Body of pancreas (tissue), 4 donors: ENCODE data around the gene SPX. TPM values are rescaled to one million over a fixed set of nuclear protein-coding genes. Genes with fewer than 3 reads are reported as not detected.

ENCODE experiments used
- ATAC-seq: fragments of 150-250 bp; one replicate; pipeline ENCODE4 v1.9.1; 2016
- DNase-seq, 4 donors: peaks; one replicate each; pipeline ENCODE4 v3.0.0-alpha.2; 2019
- H3K27ac ChIP-seq, 4 donors: fragments of 200-600 bp; sonication (generic); 1 replicate in 3 of 4; 2 replicates in 1 of 4; pipeline versions ENCODE4 v1.5.1 to v1.6.1; 2016 to 2019; ENCODE audit warnings: mild to moderate bottlenecking in 1 of 4, mixed read lengths in 1 of 4, moderate library complexity in 1 of 4
- H3K27me3 ChIP-seq, 2 donors: fragments of 200-600 bp; sonication (generic); one replicate each; pipeline ENCODE4 v1.6.0; 2016; ENCODE audit warnings: mild to moderate bottlenecking in 1 of 2
- H3K36me3 ChIP-seq, 2 donors: fragments of 200-600 bp; sonication (generic); replicated peaks in 1 of 2; 2 replicates each; pipeline ENCODE4 v1.5.1; 2016; ENCODE audit warnings: low read depth in 2 of 2; ENCODE audit not compliant: insufficient read depth in 1 of 2
- H3K4me1 ChIP-seq: fragments of 200-600 bp; sonication (generic); one replicate; pipeline ENCODE4 v1.6.0; 2016
- H3K4me3 ChIP-seq, 2 donors: fragments of 200-600 bp; sonication (generic); 1 replicate in 1 of 2; 2 replicates in 1 of 2; pipeline ENCODE4 v1.5.1; 2016 to 2019
- H3K9me3 ChIP-seq, 3 donors: fragments of 200-600 bp; sonication (generic); 1 replicate in 2 of 3; 2 replicates in 1 of 3; pipeline ENCODE4 v1.5.1; 2016
- CTCF ChIP-seq, 7 experiments: fragments of 450-650 bp in 4 of 7; fragments of 200-600 bp in 3 of 7; sonication (generic) in 3 of 7; IDR thresholded peaks; one replicate each; pipeline ENCODE4 v1.5.1; 2016 to 2019; ENCODE audit warnings: antibody characterized with exemption in 7 of 7
- POLR2A ChIP-seq, 3 donors: fragments of 450-650 bp; IDR thresholded peaks; one replicate each; pipeline ENCODE4 v1.6.1; 2016; ENCODE audit warnings: antibody characterized with exemption in 3 of 3, mild to moderate bottlenecking in 2 of 3
- WGBS, 2 donors: methylation state at CpG; one replicate each; pipeline ENCODE4 v1.1.5; 2017; 5-methylcytosine and 5-hydroxymethylcytosine counted together
- intact Hi-C: fragments of 100-400 bp; cut with DNase I; formaldehyde crosslinking; loops from one replicate; pipeline ENCODE4 v1.15.1; 2023
- total RNA-seq, 2 donors: library from RNA; depleted of rRNA; stranded (reverse); fragments of >200 nt; gene quantifications; one replicate each; pipeline ENCODE4 v1.1.0, GENCODE V29; 2016

The SPX gene
- total RNA-seq, 2 donors from 2014 or later, result 18.5 to 49.5 TPM

GRCh38 chr12:21527451-21528180 lies 1.5 kb downstream of the SPX start:
- Histone ChIP-seq H3K27ac (peak overlapping the region; percentile 80 to 96 (median 90)), H3K36me3 (no peaks in the 10 kb centered on the region), H3K9me3 (no peaks in the 10 kb centered on the region), H3K4me3 (peak overlapping the region; percentile 59 to 71), H3K4me1 (peaks cover 45% of the 10 kb centered on the region), H3K27me3 (no peaks in the 10 kb centered on the region)
- TF ChIP-seq CTCF (IDR thresholded peaks at IDR 0.05) (peak in 4 of 7 experiments; percentile 19 to 39 (median 30)), POLR2A (IDR thresholded peaks at IDR 0.05) (peak; percentile 37 to 81 (median 71))
- intact Hi-C loops, result no loop called here
- DNase-seq, result peak; percentile 69 to 83 (median 71)
- WGBS, 2 donors, result 0 to 4% methylated on average over 12 to 57 of the region's 57 CpGs
- ATAC-seq, result peak; percentile 81

- DNase-seq (peak; percentile 53 to 71 (median 62)), ATAC-seq (peak; percentile 53)
- TF ChIP-seq CTCF (IDR thresholded peaks at IDR 0.05) (no peak), POLR2A (IDR thresholded peaks at IDR 0.05) (peak in 2 of 3 donors; percentile 41 to 51)
- no peaks in the 10 kb centered on the region for H3K27me3 ChIP-seq
- peaks cover 44% of the 10 kb centered on the region for H3K4me1 ChIP-seq
- WGBS, 2 donors, result 36 to 41% methylated on average over 5 of the region's 5 CpGs
- no peaks in the 10 kb centered on the region for H3K9me3 ChIP-seq
- intact Hi-C loops, result no loop called here
- peak overlapping the region; percentile 21 to 96 (median 90) for H3K27ac ChIP-seq
- no peaks in the 10 kb centered on the region for H3K36me3 ChIP-seq
- no peak overlapping the region for H3K4me3 ChIP-seq
Measured at GRCh38 chr12:21528953-21529352, 2.9 kb downstream of the SPX start.

DNA sequence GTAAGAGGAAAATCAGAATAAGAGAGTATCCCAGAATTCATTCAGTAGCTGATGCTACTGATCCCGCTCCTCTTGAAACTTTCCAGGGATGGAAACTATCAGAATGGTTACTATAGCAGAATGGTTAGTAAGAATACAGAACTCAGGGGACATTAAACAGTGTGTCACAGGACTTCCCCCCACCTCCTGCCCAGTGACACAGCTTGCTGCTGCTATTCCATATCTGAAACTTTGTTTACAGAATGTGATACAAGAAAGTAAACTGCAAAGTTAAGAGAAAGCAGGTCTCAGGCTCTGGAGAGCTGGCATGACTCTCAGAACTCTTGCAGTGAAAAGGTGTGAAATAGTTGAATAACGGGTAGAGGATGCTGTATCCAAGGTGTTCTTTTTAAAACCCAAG lies 3.4 kb downstream of the SPX start:
- Histone ChIP-seq H3K9me3 (no peaks in the 10 kb centered on the region), H3K4me3 (no peak overlapping the region), H3K36me3 (no peaks in the 10 kb centered on the region), H3K4me1 (peaks cover 44% of the 10 kb centered on the region), H3K27ac (peak overlapping the region in 3 of 4 donors; percentile 89 to 96 (median 90)), H3K27me3 (no peaks in the 10 kb centered on the region)
- WGBS, 2 donors, result 22 to 37% methylated on average over 2 of the region's 2 CpGs
- ATAC-seq (peak; percentile 39), DNase-seq (peak; percentile 42 to 74 (median 62))
- intact Hi-C loops, result no loop called here
- TF ChIP-seq POLR2A (IDR thresholded peaks at IDR 0.05) (no peak), CTCF (IDR thresholded peaks at IDR 0.05) (no peak)

DNA sequence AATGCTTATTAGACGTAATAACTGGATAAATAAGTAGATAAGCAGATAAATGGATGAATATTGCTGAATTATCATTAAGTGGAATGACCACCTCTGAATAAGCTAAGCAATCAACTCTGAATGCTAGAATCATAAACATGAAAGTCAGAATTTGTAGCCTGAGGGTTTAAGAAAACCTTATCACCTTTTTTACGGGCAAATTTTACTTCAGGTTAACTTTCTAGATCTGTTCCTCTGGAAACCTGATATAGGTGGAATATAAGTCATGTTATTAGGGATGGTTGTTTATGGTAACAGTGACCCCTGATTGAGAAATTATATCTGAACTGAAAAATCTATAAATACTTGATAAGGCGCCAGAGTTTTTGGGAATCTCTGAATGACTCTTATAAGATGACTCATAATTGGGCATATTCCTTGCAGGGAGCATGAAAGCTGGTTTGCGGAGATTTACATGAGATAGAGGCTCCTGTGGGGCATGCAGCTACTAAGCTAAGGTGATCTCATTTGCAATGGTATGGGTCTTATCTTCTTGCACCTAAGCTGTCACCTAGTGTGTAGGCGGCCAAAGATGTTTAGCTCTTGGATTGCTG lies 12.1 kb downstream of the SPX start:
- Histone ChIP-seq H3K36me3 (no peaks in the 10 kb centered on the region), H3K9me3 (no peaks in the 10 kb centered on the region), H3K27ac (no peak overlapping the region), H3K4me3 (no peak overlapping the region), H3K27me3 (no peaks in the 10 kb centered on the region), H3K4me1 (peaks cover 7% of the 10 kb centered on the region)
- DNase-seq, result no peak
- TF ChIP-seq POLR2A (IDR thresholded peaks at IDR 0.05) (no peak), CTCF (IDR thresholded peaks at IDR 0.05) (no peak)
- no peak for ATAC-seq
- intact Hi-C loops, result no loop called here
- 88% methylated on average over 5 of the region's 5 CpGs for WGBS, 2 donors
